PC-3 (cell line): Measurements from ENCODE around the gene CCNJL. TPM values are rescaled to one million over a fixed set of nuclear protein-coding genes. Genes with fewer than 3 reads are reported as not detected.

Experiments used
- ATAC-seq: fragments of 200-7000 bp; cut with Tn5 transposase; 2 replicates; pipeline ENCODE4 v1.9.1; 2020; ENCODE audit warnings: mild to moderate bottlenecking, moderate library complexity
- BruUV-seq: library from RNA; stranded (reverse); fragments of 400-500 nt; replicated peaks from 2 replicates; lab custom pipeline; 2021; lab: Mats Ljungman, UMichigan
- CTCF ChIA-PET: fragments of 300-600 bp; sonication (Branson Sonifier 250); formaldehyde crosslinking; loops from one replicate; lab custom pipeline; 2022; ENCODE audit warnings: antibody characterized with exemption; lab: Charles Lee
- POLR2A ChIA-PET: fragments of 300-600 bp; sonication (Branson Sonifier 250); formaldehyde crosslinking; loops from one replicate; lab custom pipeline; 2022; ENCODE audit warnings: antibody characterized with exemption; ENCODE audit not compliant: unreplicated experiment; lab: Charles Lee
- DNase-seq: peaks from one replicate; pipeline ENCODE4 v3.0.0-alpha.2; 2015
- H2AFZ ChIP-seq: fragments of 300-600 bp; sonication (generic); 2 replicates; pipeline ENCODE4 v1.6.0; 2016; ENCODE audit warnings: antibody characterized with exemption, low read length
- H3F3A ChIP-seq: fragments of 300-600 bp; sonication (generic); one replicate; pipeline ENCODE4 v1.6.0; 2017; ENCODE audit warnings: antibody characterized with exemption, low read length, control low read depth, mild to moderate bottlenecking; ENCODE audit not compliant: unreplicated experiment
- H3K27ac ChIP-seq: fragments of 300-600 bp; sonication (generic); 2 replicates; pipeline ENCODE4 v1.5.1; 2016; ENCODE audit warnings: mild to moderate bottlenecking, low read length
- H3K27me3 ChIP-seq: fragments of 300-600 bp; sonication (generic); 2 replicates; pipeline ENCODE4 v1.6.1; 2016; ENCODE audit warnings: low read length, mixed read lengths
- H3K36me3 ChIP-seq: fragments of 300-600 bp; sonication (generic); 2 replicates; pipeline ENCODE4 v1.6.1; 2016; ENCODE audit warnings: low read depth, mixed run types, low read length, mixed read lengths
- H3K4me1 ChIP-seq: fragments of 300-600 bp; sonication (generic); 2 replicates; pipeline ENCODE4 v1.5.1; 2016; ENCODE audit warnings: low read length; ENCODE audit not compliant: insufficient read depth
- H3K4me2 ChIP-seq: fragments of 300-600 bp; sonication (generic); 2 replicates; pipeline ENCODE4 v1.6.0; 2016; ENCODE audit warnings: low read length
- H3K4me3 ChIP-seq: fragments of 300-600 bp; sonication (generic); 2 replicates; pipeline ENCODE4 v1.5.1; 2016; ENCODE audit warnings: mild to moderate bottlenecking, low read length, mixed read lengths
- H3K79me2 ChIP-seq: fragments of 300-600 bp; sonication (generic); 2 replicates; pipeline ENCODE4 v1.6.1; 2017; ENCODE audit warnings: low read length, mixed read lengths
- H3K9ac ChIP-seq: fragments of 300-600 bp; sonication (generic); 2 replicates; pipeline ENCODE4 v1.6.0; 2016; ENCODE audit warnings: mild to moderate bottlenecking, low read length
- H3K9me2 ChIP-seq: fragments of 300-600 bp; sonication (generic); replicated peaks from 2 replicates; pipeline ENCODE4 v1.6.1; 2016; ENCODE audit warnings: mixed run types, low read length, mixed read lengths
- H3K9me3 ChIP-seq: fragments of 300-600 bp; sonication (generic); 2 replicates; pipeline ENCODE4 v1.6.1; 2016; ENCODE audit warnings: low read length, mixed read lengths
- H4K20me1 ChIP-seq: fragments of 300-600 bp; sonication (generic); 2 replicates; pipeline ENCODE4 v1.6.1; 2016; ENCODE audit warnings: low read length, mixed read lengths
- EZH2 ChIP-seq: fragments of 300-600 bp; sonication (generic); IDR thresholded peaks from one replicate; pipeline ENCODE4 v1.6.1; 2017; ENCODE audit warnings: antibody characterized with exemption, mild to moderate bottlenecking, low read length; ENCODE audit not compliant: unreplicated experiment
- EZH2phosphoT487 ChIP-seq: fragments of 300-600 bp; sonication (generic); IDR thresholded peaks from 2 replicates; pipeline ENCODE4 v1.6.1; 2018; ENCODE audit warnings: mild to moderate bottlenecking, antibody characterized with exemption, low read length, borderline replicate concordance
- intact Hi-C: fragments of 100-400 bp; cut with micrococcal nuclease; formaldehyde crosslinking; loops from 2 replicates; pipeline ENCODE4 v1.9.0; 2023
- total RNA-seq: library from RNA; depleted of rRNA; stranded (reverse); fragments of >200 nt; gene quantifications from 2 replicates; pipeline ENCODE4 v1.2.3, GENCODE V29; 2014
- TF ChIP-seq, protein P1 (sequence below): fragments of 300-600 bp; sonication (generic); conservative IDR thresholded peaks from 2 replicates; pipeline ENCODE4 v1.5.1; 2017; ENCODE audit warnings: antibody characterized with exemption, low read depth, mild to moderate bottlenecking, low read length

CCNJL gene
- total RNA-seq, 1 experiment from 2014 or later, result 7.7 TPM

DNA sequence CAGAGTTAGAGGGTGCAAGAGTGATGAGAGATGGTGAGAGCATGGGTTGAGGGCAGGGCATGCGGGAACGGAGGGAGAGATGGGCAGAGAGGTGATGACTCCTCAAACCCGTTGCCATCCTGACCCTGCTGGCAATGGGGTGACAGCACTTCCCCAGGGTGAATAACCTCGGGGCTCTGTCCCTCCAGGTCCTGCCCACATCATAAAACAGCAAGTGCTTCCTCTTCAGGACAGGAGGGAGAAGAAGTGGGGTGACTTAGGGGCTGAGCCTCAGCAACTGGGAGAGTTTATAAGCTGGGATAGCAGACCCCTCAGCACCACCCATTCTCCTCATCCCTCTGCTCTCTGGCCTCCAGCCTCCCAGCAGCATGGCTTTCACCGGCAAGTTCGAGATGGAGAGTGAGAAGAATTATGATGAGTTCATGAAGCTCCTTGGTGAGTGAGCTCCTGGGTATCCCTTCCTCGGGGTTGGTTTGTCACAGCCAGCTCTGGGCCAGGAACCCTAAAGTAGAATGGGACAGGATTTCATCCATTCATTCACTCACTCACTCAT lies 83.1 kb downstream of the CCNJL start, which contains the start of gene FABP6:
Gene FABP6 (plus strand): TSS at position 317 of the 553 bp plus-strand sequence. CDS start 52 bp downstream, at position 369.
- Histone ChIP-seq H3K36me3 (no peaks in the 10 kb centered on the region), H3K4me3 (no peak within 1 kb of the TSS), H4K20me1 (no peaks in the 10 kb centered on the region), H2AFZ (no peak within 1 kb of the TSS), H3K27ac (peak within 1 kb of the TSS; percentile 86), H3K4me1 (peaks cover 10% of the 10 kb centered on the region), H3K9ac (no peak within 1 kb of the TSS), H3K4me2 (no peak within 1 kb of the TSS), H3K79me2 (no peaks in the 10 kb centered on the region), H3F3A (peaks cover 5% of the 10 kb centered on the region), H3K9me2 (no peaks in the 10 kb centered on the region), H3K27me3 (no peaks in the 10 kb centered on the region), H3K9me3 (no peaks in the 10 kb centered on the region)
- DNase-seq (no peak), ATAC-seq (no peak)
- TF ChIP-seq EZH2 (no peak), EZH2phosphoT487 (no peak)
- TF ChIP-seq, protein P1, sequence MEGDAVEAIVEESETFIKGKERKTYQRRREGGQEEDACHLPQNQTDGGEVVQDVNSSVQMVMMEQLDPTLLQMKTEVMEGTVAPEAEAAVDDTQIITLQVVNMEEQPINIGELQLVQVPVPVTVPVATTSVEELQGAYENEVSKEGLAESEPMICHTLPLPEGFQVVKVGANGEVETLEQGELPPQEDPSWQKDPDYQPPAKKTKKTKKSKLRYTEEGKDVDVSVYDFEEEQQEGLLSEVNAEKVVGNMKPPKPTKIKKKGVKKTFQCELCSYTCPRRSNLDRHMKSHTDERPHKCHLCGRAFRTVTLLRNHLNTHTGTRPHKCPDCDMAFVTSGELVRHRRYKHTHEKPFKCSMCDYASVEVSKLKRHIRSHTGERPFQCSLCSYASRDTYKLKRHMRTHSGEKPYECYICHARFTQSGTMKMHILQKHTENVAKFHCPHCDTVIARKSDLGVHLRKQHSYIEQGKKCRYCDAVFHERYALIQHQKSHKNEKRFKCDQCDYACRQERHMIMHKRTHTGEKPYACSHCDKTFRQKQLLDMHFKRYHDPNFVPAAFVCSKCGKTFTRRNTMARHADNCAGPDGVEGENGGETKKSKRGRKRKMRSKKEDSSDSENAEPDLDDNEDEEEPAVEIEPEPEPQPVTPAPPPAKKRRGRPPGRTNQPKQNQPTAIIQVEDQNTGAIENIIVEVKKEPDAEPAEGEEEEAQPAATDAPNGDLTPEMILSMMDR, result no peak
- BruUV-seq, result no TSS peak
- intact Hi-C loops, result no loop called here
- CTCF ChIA-PET, result no interaction called here
- POLR2A ChIA-PET, result no interaction called here

DNA sequence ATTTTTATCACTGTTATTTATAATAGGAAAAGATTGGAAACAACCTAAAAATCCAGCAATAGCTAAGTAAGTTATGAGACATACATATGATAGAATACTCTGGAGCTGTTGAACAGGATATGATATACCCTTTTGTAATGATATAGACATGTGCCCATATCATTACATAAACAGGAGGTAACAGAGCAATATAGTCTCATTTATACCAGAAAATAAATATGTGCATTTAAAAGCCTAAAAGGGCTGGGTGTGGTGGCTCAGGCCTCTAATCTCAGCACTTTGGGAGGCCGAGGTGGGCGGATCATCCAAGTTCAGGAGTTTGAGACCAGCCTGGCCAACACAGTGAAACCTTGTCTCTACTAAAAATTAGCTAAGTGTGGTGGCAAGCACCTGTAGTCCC lies 85.4 kb downstream of the CCNJL start:
- H3K4me1 ChIP-seq, result peaks cover 10% of the 10 kb centered on the region
- no peak overlapping the region for H3K4me2 ChIP-seq
- no peaks in the 10 kb centered on the region for H3K9me2 ChIP-seq
- H3K9me3 ChIP-seq, result no peaks in the 10 kb centered on the region
- intact Hi-C loops, result no loop called here
- TF ChIP-seq EZH2phosphoT487 (no peak), EZH2 (no peak)
- TF ChIP-seq, protein P1, result no peak
- no peaks in the 10 kb centered on the region for H3K36me3 ChIP-seq
- H3K9ac ChIP-seq, result no peak overlapping the region
- CTCF ChIA-PET, result no interaction called here
- H4K20me1 ChIP-seq, result no peaks in the 10 kb centered on the region
- peaks cover 5% of the 10 kb centered on the region for H3F3A ChIP-seq
- ATAC-seq (no peak), DNase-seq (no peak)
- no peak overlapping the region for H3K4me3 ChIP-seq
- no peak overlapping the region for H2AFZ ChIP-seq
- BruUV-seq, result no TSS peak
- no peak overlapping the region for H3K27ac ChIP-seq
- H3K27me3 ChIP-seq, result no peaks in the 10 kb centered on the region
- H3K79me2 ChIP-seq, result no peaks in the 10 kb centered on the region
- POLR2A ChIA-PET, result no interaction called here

DNA sequence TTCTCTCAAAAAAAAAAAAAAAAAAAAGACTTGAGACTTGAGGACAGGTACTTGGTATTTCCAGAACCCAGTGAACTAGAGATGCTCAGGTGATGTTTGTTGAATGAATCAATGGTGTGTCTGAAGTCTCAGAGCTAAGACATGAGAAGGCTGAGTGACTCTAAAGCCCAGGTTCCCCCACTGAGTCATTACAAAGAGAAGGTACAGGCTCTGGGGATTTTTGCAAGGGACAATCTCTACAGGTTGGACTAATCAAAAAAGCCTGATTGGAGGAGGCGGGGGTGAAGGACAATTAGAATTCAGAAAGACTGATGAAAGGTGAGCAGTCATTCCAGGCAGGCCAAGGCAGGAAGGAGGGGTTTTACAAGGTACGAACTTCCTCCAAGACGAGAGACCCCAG lies 91.3 kb downstream of the CCNJL start:
- H2AFZ ChIP-seq, result no peak overlapping the region
- H3K9me3 ChIP-seq, result no peaks in the 10 kb centered on the region
- no peaks in the 10 kb centered on the region for H4K20me1 ChIP-seq
- POLR2A ChIA-PET, result no interaction called here
- H3K4me2 ChIP-seq, result no peak overlapping the region
- no peaks in the 10 kb centered on the region for H3K9me2 ChIP-seq
- H3K36me3 ChIP-seq, result no peaks in the 10 kb centered on the region
- no peak overlapping the region for H3K9ac ChIP-seq
- intact Hi-C loops, result no loop called here
- H3K4me3 ChIP-seq, result no peak overlapping the region
- H3K79me2 ChIP-seq, result no peaks in the 10 kb centered on the region
- CTCF ChIA-PET, result no interaction called here
- H3K27ac ChIP-seq, result no peak overlapping the region
- DNase-seq (no peak), ATAC-seq (no peak)
- H3K4me1 ChIP-seq, result no peaks in the 10 kb centered on the region
- no peaks in the 10 kb centered on the region for H3F3A ChIP-seq
- H3K27me3 ChIP-seq, result no peaks in the 10 kb centered on the region
- BruUV-seq, result no TSS peak
- no peak for TF ChIP-seq EZH2
- TF ChIP-seq EZH2phosphoT487, result no peak
- TF ChIP-seq, protein P1, result no peak
